ENCODE measurements around the gene CTXND2.

DNA sequence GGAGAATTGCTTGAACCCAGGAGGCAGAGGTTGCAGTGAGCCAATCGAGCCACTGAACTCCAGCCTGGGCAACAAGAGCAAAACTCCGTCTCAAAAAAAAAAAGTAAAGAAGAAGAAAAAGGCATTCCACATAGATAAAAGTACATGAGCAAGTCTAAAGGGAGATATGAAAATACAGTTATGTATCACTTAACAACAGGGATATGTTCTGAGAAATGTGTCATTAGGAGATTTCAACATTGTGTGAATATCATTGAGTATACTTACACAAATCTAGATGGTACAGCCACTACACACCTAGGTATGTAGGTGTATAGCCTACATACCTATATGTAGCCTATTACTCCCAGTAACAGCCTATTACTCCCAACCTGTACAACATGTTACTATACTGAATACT is 23.2 kb upstream of the CTXND2 start:
- no peak for TF ChIP-seq FOXM1 (IDR thresholded peaks at IDR 0.05; ENCODE audit: borderline replicate concordance)
- no peak for TF ChIP-seq HDGF (IDR thresholded peaks at IDR 0.05; ENCODE audit: borderline replicate concordance)
- TF ChIP-seq FOXK2 (IDR thresholded peaks at IDR 0.05) = no peak
- TF ChIP-seq, protein P1, sequence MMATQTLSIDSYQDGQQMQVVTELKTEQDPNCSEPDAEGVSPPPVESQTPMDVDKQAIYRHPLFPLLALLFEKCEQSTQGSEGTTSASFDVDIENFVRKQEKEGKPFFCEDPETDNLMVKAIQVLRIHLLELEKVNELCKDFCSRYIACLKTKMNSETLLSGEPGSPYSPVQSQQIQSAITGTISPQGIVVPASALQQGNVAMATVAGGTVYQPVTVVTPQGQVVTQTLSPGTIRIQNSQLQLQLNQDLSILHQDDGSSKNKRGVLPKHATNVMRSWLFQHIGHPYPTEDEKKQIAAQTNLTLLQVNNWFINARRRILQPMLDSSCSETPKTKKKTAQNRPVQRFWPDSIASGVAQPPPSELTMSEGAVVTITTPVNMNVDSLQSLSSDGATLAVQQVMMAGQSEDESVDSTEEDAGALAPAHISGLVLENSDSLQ (IDR thresholded peaks at IDR 0.05) = no peak
- no peak for TF ChIP-seq CTBP1 (IDR thresholded peaks at IDR 0.05; ENCODE audit: borderline replicate concordance)
- TF ChIP-seq ARNT (IDR thresholded peaks at IDR 0.05) = no peak
- no peak for TF ChIP-seq BHLHE40 (IDR thresholded peaks at IDR 0.05; ENCODE audit: borderline replicate concordance)
- TF ChIP-seq ELF4 (IDR thresholded peaks at IDR 0.05) = no peak
- TF ChIP-seq SUZ12 (IDR thresholded peaks at IDR 0.05) = no peak
- TF ChIP-seq ZNF384 (IDR thresholded peaks at IDR 0.05) = no peak
- no peak for TF ChIP-seq SP1 (IDR thresholded peaks at IDR 0.05)
